HG03159 (cell line): ENCODE results near the gene TCEANC.
"Not testable (repeated sequence)": the region's sequence is repeated elsewhere in the genome, so short reads cannot be mapped to it uniquely, and the experiment has no call there.

ENCODE experiments used
- ATAC-seq: cut with Tn5 transposase; IDR thresholded peaks from one replicate; pipeline ENCODE4 v1.9.1; 2021; ENCODE audit warnings: mild to moderate bottlenecking, moderate library complexity; ENCODE audit not compliant: unreplicated experiment

TCEANC gene

GRCh38 chrX:13652850-13653693 lies at the start of gene TCEANC:
TCEANC (plus strand) TSS chrX:13653141; CDS start chrX:13662509, 9,368 bp downstream.
- ATAC-seq, result peak; percentile 96

- ATAC-seq, result no peak
These were observed 47.3 kb upstream of the TCEANC start for GRCh38 chrX:13605611-13606010.

- ATAC-seq, result no peak
These were observed 45.5 kb upstream of the TCEANC start for GRCh38 chrX:13607331-13607995.

- no peak for ATAC-seq
These were observed 45.0 kb upstream of the TCEANC start for GRCh38 chrX:13607996-13608365.

- no peak for ATAC-seq
These were observed 38.8 kb upstream of the TCEANC start for GRCh38 chrX:13614154-13614553.

GRCh38 chrX:13620207-13620606 lies 32.7 kb upstream of the TCEANC start:
- no peak for ATAC-seq

GRCh38 chrX:13622401-13622964 lies 30.5 kb upstream of the TCEANC start:
- ATAC-seq, result no peak

GRCh38 chrX:13627306-13627705 lies 25.6 kb upstream of the TCEANC start:
- ATAC-seq, result no peak

GRCh38 chrX:13637224-13637623 lies 15.7 kb upstream of the TCEANC start:
- ATAC-seq, result not testable (repeated sequence)

- ATAC-seq, result no peak
These were observed 14.9 kb upstream of the TCEANC start for GRCh38 chrX:13638021-13638420.

GRCh38 chrX:13638826-13639225 lies 14.1 kb upstream of the TCEANC start:
- ATAC-seq, result no peak

GRCh38 chrX:13641684-13642083 lies 11.3 kb upstream of the TCEANC start:
- not testable (repeated sequence) for ATAC-seq

- ATAC-seq, result no peak
These were observed 7.3 kb upstream of the TCEANC start for GRCh38 chrX:13645464-13646153.

- ATAC-seq, result no peak
These were observed 6.8 kb upstream of the TCEANC start for GRCh38 chrX:13646154-13646549.

- ATAC-seq, result no peak
These were observed 5.2 kb upstream of the TCEANC start for GRCh38 chrX:13647709-13648212.

GRCh38 chrX:13648336-13648735 lies 4.6 kb upstream of the TCEANC start:
- not testable (repeated sequence) for ATAC-seq

- no peak for ATAC-seq
These were observed 3.1 kb upstream of the TCEANC start for GRCh38 chrX:13649838-13650237.

GRCh38 chrX:13650318-13650717 lies 2.6 kb upstream of the TCEANC start:
- no peak for ATAC-seq

GRCh38 chrX:13651150-13651549 lies 1.8 kb upstream of the TCEANC start:
- ATAC-seq, result no peak

GRCh38 chrX:13652287-13652793 lies 601 bp upstream of the TCEANC start:
- peak; percentile 1 for ATAC-seq

- no peak for ATAC-seq
These were observed 1.2 kb downstream of the TCEANC start for GRCh38 chrX:13654116-13654515.
